OCI-LY7 (cell line): ENCODE measurements around the gene PTH2R. TPM values are rescaled to one million over a fixed set of nuclear protein-coding genes. Genes with fewer than 3 reads are reported as not detected.

Source experiments
- BruUV-seq: library from RNA; stranded (reverse); fragments of 400-500 nt; replicated peaks from 2 replicates; lab custom pipeline; 2021; lab: Mats Ljungman, UMichigan
- CTCF ChIA-PET: fragments of 300-600 bp; sonication (Branson Sonifier 250); formaldehyde crosslinking; loops from one replicate; lab custom pipeline; 2022; ENCODE audit warnings: antibody characterized with exemption; ENCODE audit not compliant: unreplicated experiment; lab: Charles Lee
- POLR2A ChIA-PET: fragments of 300-600 bp; sonication (Branson Sonifier 250); formaldehyde crosslinking; loops from one replicate; lab custom pipeline; 2022; ENCODE audit warnings: antibody characterized with exemption; lab: Charles Lee
- DNase-seq: peaks from one replicate; pipeline ENCODE4 v3.0.0-alpha.2; 2015; ENCODE audit warnings: low spot score
- H2AFZ ChIP-seq: fragments of 200-600 bp; sonication (generic), shearing (Covaris generic); 2 replicates; pipeline ENCODE4 v1.6.1; 2014; ENCODE audit warnings: mild to moderate bottlenecking, antibody characterized with exemption, low read length, moderate library complexity
- H3K27ac ChIP-seq: fragments of 200-600 bp; sonication (generic); 2 replicates; pipeline ENCODE4 v1.5.1; 2014; ENCODE audit warnings: mixed run types, low read depth, mild to moderate bottlenecking, moderate library complexity, low read length, inconsistent platforms; ENCODE audit not compliant: poor library complexity, severe bottlenecking
- H3K36me3 ChIP-seq: fragments of 200-600 bp; sonication (generic); 2 replicates; pipeline ENCODE4 v1.6.1; 2014; ENCODE audit warnings: mild to moderate bottlenecking, antibody characterized with exemption, low read length, moderate library complexity, mixed read lengths; ENCODE audit not compliant: insufficient read depth
- H3K4me1 ChIP-seq: fragments of 200-600 bp; sonication (generic); 2 replicates; pipeline ENCODE4 v1.5.1; 2014; ENCODE audit warnings: mild to moderate bottlenecking, low read length; ENCODE audit not compliant: insufficient read depth, poor library complexity, severe bottlenecking
- H3K4me2 ChIP-seq: fragments of 200-600 bp; sonication (generic); 2 replicates; pipeline ENCODE4 v1.6.1; 2014; ENCODE audit warnings: mild to moderate bottlenecking, low read length
- H3K4me3 ChIP-seq: fragments of 200-600 bp; sonication (generic); 2 replicates; pipeline ENCODE4 v1.5.1; 2014; ENCODE audit warnings: mild to moderate bottlenecking, low read depth, low read length; ENCODE audit not compliant: poor library complexity, severe bottlenecking
- H3K79me2 ChIP-seq: fragments of 200-600 bp; sonication (generic); 2 replicates; pipeline ENCODE4 v1.6.1; 2016; ENCODE audit warnings: low read depth, mild to moderate bottlenecking, low read length, moderate library complexity, mixed read lengths; ENCODE audit not compliant: insufficient read depth
- H3K9me2 ChIP-seq: fragments of 200-600 bp; sonication (generic); 2 replicates; pipeline ENCODE4 v1.6.1; 2016; ENCODE audit warnings: mild to moderate bottlenecking, low read length, mixed read lengths; ENCODE audit not compliant: insufficient read depth
- H3K9me3 ChIP-seq: fragments of 200-600 bp; sonication (generic); 2 replicates; pipeline ENCODE4 v1.6.1; 2014; ENCODE audit warnings: mild to moderate bottlenecking, mixed run types, low read length, mixed read lengths
- H4K20me1 ChIP-seq: fragments of 200-600 bp; sonication (generic); 2 replicates; pipeline ENCODE4 v1.6.1; 2014; ENCODE audit warnings: mild to moderate bottlenecking, antibody characterized with exemption, low read length, moderate library complexity, mixed read lengths; ENCODE audit not compliant: insufficient read depth
- CTCF ChIP-seq: fragments of 200-600 bp; sonication (generic); conservative IDR thresholded peaks from 2 replicates; pipeline ENCODE4 v1.5.1; 2014; ENCODE audit warnings: mild to moderate bottlenecking, antibody characterized with exemption, low read length, moderate library complexity, mixed read lengths
- EZH2phosphoT487 ChIP-seq: fragments of 200-600 bp; sonication (generic); IDR thresholded peaks from 2 replicates; pipeline ENCODE4 v1.6.1; 2018; ENCODE audit warnings: low read depth, borderline replicate concordance, mild to moderate bottlenecking, mixed run types, antibody characterized with exemption, low read length, moderate library complexity, mixed read lengths
- intact Hi-C: fragments of 100-400 bp; cut with micrococcal nuclease; formaldehyde crosslinking; loops from one replicate; pipeline ENCODE4 v1.10.0; 2022; ENCODE audit not compliant: unreplicated experiment
- total RNA-seq, 2 experiments: library from RNA; depleted of rRNA in 1 of 2; stranded (reverse); fragments of >200 nt in 1 of 2; shearing (Covaris generic) in 1 of 2; gene quantifications; 2 replicates each; pipeline ENCODE4 v1.2.3, GENCODE V29; 2014 to 2022

The PTH2R gene
- total RNA-seq, 2 experiments from 2014 or later = 0.06 to 0.13 TPM

DNA sequence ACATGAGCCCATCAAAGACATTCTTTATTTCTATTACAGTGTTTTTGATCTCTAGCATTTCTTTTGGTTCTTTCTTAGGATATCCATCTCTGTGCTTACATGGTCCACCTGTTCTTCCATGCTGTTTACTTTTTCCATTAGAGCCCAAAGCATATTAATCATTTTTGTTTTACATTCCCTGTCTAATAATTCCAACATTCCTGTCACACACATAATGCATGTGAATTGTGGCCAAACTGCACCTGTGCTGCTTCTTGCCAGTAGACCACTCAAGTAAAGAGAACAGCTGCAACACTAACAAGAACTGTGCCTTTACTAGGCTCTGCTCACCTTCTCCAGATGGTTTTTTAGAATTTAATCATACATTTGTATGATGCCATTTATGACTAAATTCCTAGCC, 103.0 kb downstream of the PTH2R start:
- no peak overlapping the region for H3K4me2 ChIP-seq
- H3K4me3 ChIP-seq = no peak overlapping the region
- no peak overlapping the region for H3K27ac ChIP-seq
- no TSS peak for BruUV-seq
- H4K20me1 ChIP-seq = no peaks in the 10 kb centered on the region
- TF ChIP-seq CTCF (no peak), EZH2phosphoT487 (no peak)
- no peaks in the 10 kb centered on the region for H3K9me2 ChIP-seq
- no peaks in the 10 kb centered on the region for H3K79me2 ChIP-seq
- CTCF ChIA-PET = no interaction called here
- no peaks in the 10 kb centered on the region for H3K4me1 ChIP-seq
- intact Hi-C loops = no loop called here
- POLR2A ChIA-PET = interaction anchor here (0.7 kb wide), 1 partner anchor 727 kb away, joined by 3 read pairs; no protein-coding TSS in a partner anchor
- no peak for DNase-seq
- no peak overlapping the region for H2AFZ ChIP-seq
- no peaks in the 10 kb centered on the region for H3K9me3 ChIP-seq
- H3K36me3 ChIP-seq = no peaks in the 10 kb centered on the region

- no peaks in the 10 kb centered on the region for H3K4me1 ChIP-seq
- BruUV-seq = no TSS peak
- H2AFZ ChIP-seq = no peak overlapping the region
- intact Hi-C loops = no loop called here
- no peaks in the 10 kb centered on the region for H3K9me3 ChIP-seq
- no peaks in the 10 kb centered on the region for H3K36me3 ChIP-seq
- ChIA-PET POLR2A (no interaction called here), CTCF (no interaction called here)
- H3K79me2 ChIP-seq = no peaks in the 10 kb centered on the region
- no peak for TF ChIP-seq CTCF
- no peak for TF ChIP-seq EZH2phosphoT487
- H3K4me3 ChIP-seq = no peak overlapping the region
- H3K27ac ChIP-seq = no peak overlapping the region
- H3K9me2 ChIP-seq = no peaks in the 10 kb centered on the region
- H4K20me1 ChIP-seq = no peaks in the 10 kb centered on the region
- no peak overlapping the region for H3K4me2 ChIP-seq
- DNase-seq = no peak
These were observed 104.4 kb downstream of the PTH2R start for GRCh38 chr2:208511016-208511415.

DNA sequence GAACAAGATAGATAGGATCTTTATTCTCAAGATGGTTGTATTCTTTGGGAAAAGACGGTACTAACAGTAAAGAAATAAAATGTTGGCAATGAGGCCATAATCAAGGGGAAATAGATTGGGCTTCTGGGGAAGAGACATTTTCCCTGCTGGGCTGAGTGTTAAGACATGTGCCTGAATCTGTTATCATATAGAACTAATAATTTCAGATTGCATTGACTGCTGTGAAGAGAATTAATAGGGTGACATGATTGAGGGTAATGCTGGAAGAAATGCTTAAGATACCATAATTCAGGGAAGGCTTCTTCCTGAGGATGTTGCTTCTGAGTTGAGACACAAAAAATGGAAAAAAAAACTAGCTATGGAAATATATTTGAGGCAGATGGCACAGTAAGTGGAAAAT, 105.0 kb downstream of the PTH2R start:
- no TSS peak for BruUV-seq
- Histone ChIP-seq H3K27ac (no peak overlapping the region), H3K9me3 (no peaks in the 10 kb centered on the region), H3K36me3 (no peaks in the 10 kb centered on the region), H3K9me2 (no peaks in the 10 kb centered on the region), H3K4me2 (no peak overlapping the region), H3K4me1 (no peaks in the 10 kb centered on the region), H2AFZ (no peak overlapping the region), H3K79me2 (no peaks in the 10 kb centered on the region), H4K20me1 (no peaks in the 10 kb centered on the region), H3K4me3 (no peak overlapping the region)
- no peak for DNase-seq
- ChIA-PET CTCF (no interaction called here), POLR2A (no interaction called here)
- TF ChIP-seq EZH2phosphoT487 = no peak
- no peak for TF ChIP-seq CTCF
- intact Hi-C loops = no loop called here
